GM08714 (cell line): ENCODE results near the gene CDK5R1.
"Not testable (repeated sequence)": the region's sequence is repeated elsewhere in the genome, so short reads cannot be mapped to it uniquely, and the experiment has no call there.

ENCODE experiments used
- H3K4me3 ChIP-seq: fragments of 200-500 bp; sonication (Bioruptor generic); 2 replicates; pipeline ENCODE4 v1.5.1; 2014; ENCODE audit warnings: mild to moderate bottlenecking, low read length, inconsistent platforms
- ZNF274 ChIP-seq: IDR thresholded peaks from 2 replicates; pipeline ENCODE4 v1.6.1; 2012; ENCODE audit warnings: mild to moderate bottlenecking, low read depth, low read length

Gene CDK5R1

GRCh38 chr17:32486701-32487472, at the start of gene CDK5R1:
Gene CDK5R1 (plus strand): TSS chr17:32486993. CDS start chr17:32487621, 628 bp downstream.
- peak within 1 kb of the TSS; percentile 61 for H3K4me3 ChIP-seq
- no peak for TF ChIP-seq ZNF274

GRCh38 chr17:32440722-32441121, 46.1 kb upstream of the CDK5R1 start:
- no peak overlapping the region for H3K4me3 ChIP-seq
- TF ChIP-seq ZNF274 = no peak

GRCh38 chr17:32441886-32442285, 44.9 kb upstream of the CDK5R1 start:
- H3K4me3 ChIP-seq = no peak overlapping the region
- TF ChIP-seq ZNF274 = no peak

DNA sequence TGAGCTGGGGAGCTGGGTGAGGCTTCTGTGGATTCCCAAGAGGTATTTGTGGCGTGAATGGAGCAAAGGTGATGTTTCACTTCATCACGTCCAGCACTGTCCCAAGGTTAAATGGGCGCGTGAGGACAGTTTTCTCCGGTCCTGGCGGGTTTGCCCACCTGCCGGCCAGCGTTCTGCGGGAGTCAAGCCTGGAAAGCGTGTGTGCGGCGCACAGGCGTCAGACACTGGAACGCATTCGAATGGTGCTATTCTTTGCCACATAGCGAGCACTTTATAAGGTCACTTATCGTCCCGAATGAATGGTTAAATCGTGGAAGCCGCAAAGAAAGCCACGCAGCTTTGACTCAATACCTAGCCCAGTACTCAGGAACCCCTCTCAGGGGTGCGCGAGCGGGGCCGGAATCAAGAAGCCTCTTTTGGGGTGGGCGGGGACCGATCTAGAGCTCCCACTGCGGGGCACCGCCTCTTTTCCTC, 42.9 kb upstream of the CDK5R1 start:
- peak overlapping the region; percentile 76 for H3K4me3 ChIP-seq
- TF ChIP-seq ZNF274 = no peak

DNA sequence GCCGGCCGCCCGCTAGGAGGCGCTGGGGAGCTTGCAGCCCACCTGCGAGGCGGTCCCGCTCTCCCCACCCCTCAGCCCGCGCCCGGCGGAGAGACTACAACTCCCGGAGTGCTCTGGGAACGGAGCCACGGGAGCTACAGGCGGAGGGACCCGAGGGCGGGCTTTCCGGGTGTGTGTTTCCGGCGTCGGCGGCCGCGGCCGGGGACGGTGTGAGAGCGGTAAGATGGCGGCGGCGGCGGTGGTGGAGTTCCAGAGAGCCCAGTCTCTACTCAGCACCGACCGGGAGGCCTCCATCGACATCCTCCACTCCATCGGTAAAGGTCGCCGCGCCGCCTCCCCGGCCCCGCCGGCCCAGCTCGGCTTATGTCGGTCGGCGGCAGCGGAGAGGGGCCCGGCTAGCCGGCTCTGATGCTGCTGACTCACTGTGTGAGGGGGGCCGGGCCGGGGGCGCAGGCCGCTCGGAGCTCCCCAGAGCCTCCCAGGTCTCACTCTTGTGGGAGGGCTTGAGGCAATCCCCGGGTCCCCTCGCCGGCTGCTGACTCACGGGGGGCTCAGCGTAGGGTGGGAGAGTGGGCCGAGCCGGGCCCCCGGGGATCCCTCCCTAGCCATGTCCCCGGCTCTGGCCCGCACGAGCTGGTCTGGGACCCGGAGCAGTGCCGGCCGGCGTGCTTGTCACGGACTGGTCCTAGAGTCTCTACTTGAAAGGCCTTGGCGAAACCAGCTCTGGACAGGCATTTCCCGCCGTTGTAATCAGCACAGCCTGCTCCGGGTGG, 42.3 kb upstream of the CDK5R1 start, which contains the start of gene PSMD11:
PSMD11 (plus strand) TSS at position 210 of the 773 bp plus-strand sequence; CDS start at position 224, 14 bp downstream.
- peak within 1 kb of the TSS; percentile 96 for H3K4me3 ChIP-seq
- no peak for TF ChIP-seq ZNF274

DNA sequence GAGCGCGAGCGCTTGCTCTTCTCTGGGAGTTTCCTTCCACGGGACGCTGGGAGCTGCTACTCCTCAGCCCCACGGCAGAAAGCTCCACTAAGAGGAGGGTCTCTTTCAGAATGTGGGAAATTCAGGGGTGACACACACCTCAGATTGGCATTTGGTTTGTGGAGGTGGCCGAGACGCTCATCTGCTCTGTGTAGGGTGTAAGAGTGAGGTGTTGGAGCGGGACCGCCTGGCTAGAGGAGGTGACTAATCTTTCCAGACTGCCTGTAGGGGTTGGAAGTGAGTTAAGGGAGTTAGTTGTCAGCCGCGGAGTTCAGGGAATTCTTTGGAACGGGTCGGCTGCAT, 41.7 kb upstream of the CDK5R1 start:
- TF ChIP-seq ZNF274 = no peak

DNA sequence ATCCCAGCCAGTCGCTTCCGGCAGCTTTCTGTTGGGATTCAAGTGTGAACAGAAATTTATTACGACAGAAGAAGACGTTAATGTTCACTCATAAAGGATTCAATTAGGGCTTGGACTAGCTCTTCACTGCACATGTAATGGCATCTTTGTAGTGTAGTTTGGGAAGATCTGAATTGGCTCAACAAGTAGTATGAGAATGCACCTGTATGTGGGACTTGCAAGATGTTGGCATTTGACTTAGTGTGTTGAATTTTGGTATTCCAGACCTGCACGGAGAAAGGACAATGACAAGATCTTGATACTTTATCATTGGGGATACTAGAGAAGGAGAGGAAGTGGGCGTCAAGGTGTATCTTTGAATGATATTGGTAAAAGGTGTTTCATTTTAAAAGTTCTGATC, 41.3 kb upstream of the CDK5R1 start:
- H3K4me3 ChIP-seq = peak overlapping the region; percentile 96
- no peak for TF ChIP-seq ZNF274

More for the DNA sequence above, 41.7 kb upstream of the CDK5R1 start:
- H3K4me3 ChIP-seq = peak overlapping the region; percentile 96

GRCh38 chr17:32445971-32446370, 40.8 kb upstream of the CDK5R1 start:
- peak overlapping the region; percentile 96; the same call in 1 of the 2 replicates for H3K4me3 ChIP-seq

GRCh38 chr17:32446949-32447348, 39.8 kb upstream of the CDK5R1 start:
- 0 out of 2 replicates have a peak overlapping the region, but pooled peaks have one; percentile 26 for H3K4me3 ChIP-seq
- TF ChIP-seq ZNF274 = no peak

More at GRCh38 chr17:32445971-32446370, 40.8 kb upstream of the CDK5R1 start:
- TF ChIP-seq ZNF274 = no peak

- no peak for TF ChIP-seq ZNF274
Observed at GRCh38 chr17:32449963-32450362, 36.8 kb upstream of the CDK5R1 start.

GRCh38 chr17:32450379-32450778, 36.4 kb upstream of the CDK5R1 start:
- not testable (repeated sequence) for H3K4me3 ChIP-seq

More at GRCh38 chr17:32449963-32450362, 36.8 kb upstream of the CDK5R1 start:
- no peak overlapping the region for H3K4me3 ChIP-seq

DNA sequence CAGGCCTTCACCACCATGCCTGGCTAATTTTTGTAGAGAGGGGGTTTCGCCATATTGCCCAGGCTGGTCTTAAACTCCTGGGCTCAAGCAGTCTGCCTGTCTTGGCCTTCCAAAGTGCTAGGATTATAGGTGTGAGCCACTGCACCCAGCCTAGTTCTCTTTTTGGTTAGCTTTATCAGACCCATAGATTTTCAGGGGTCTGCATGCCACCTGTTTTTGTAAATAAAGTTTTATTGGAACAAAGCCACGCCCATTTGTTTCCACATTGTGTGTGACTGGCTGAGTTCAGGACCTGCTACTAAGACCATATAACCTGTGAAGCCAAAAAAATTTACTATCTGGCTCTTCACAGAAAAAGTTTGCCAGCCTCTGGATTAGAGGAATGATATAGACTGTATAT, 34.9 kb upstream of the CDK5R1 start:
- TF ChIP-seq ZNF274 = no peak
- H3K4me3 ChIP-seq = no peak overlapping the region

GRCh38 chr17:32452281-32452680, 34.5 kb upstream of the CDK5R1 start:
- H3K4me3 ChIP-seq = no peak overlapping the region
- TF ChIP-seq ZNF274 = no peak

GRCh38 chr17:32453370-32453769, 33.4 kb upstream of the CDK5R1 start:
- no peak for TF ChIP-seq ZNF274
- H3K4me3 ChIP-seq = no peak overlapping the region

DNA sequence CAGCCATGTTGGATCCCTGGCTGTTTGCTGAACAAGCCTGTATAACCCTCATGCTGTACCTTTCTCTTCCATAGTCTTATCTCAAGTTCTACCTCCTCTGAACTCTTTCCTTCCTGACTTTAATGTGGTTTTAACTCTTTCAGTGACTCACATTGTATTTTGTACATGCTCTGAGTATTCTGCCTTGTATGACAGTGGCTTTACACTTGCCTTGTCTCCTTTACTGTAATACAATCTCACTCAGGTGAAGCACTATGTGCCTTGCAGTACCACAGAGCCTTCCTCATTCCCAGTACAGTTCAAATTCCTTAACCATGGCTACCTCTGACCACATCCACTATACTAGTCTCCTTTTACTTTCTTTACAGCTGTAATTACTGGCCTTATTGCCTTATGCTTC, 28.4 kb upstream of the CDK5R1 start:
- TF ChIP-seq ZNF274 = no peak

DNA sequence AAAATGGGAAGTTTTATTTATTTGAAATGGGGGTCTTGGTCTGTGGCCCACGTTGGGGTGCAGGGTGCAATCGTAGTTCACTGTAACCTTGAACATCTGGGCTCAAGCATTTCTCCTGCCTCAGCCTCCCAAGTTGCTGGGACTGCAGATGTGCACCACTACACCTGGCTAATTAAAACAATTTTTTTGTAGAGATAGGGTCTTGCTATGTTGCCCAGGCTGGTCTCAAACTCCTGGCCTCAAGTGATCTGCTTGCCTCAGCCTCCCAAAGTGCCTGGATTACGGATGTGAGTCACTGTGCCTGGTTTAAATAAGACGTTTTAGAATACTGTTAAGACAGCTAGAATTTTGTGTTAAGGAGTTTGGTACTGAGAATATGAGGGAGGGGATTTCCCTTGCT, 26.7 kb upstream of the CDK5R1 start:
- no peak overlapping the region for H3K4me3 ChIP-seq
- no peak for TF ChIP-seq ZNF274

More for the DNA sequence above, 28.4 kb upstream of the CDK5R1 start:
- no peak overlapping the region for H3K4me3 ChIP-seq
